ENCODE results near the gene SEMA5B.

Gene SEMA5B

GRCh38 chr3:122868322-122868721, 159.2 kb downstream of the SEMA5B start (continued):
- TF ChIP-seq ZBTB1 (tag by site-specific recombination; IDR thresholded peaks at IDR 0.05), result no peak

GRCh38 chr3:122864498-122864897, 163.1 kb downstream of the SEMA5B start:
- peaks cover 0 to 8% of the 10 kb centered on the region in 2 experiments; a peak in 1 of 3 replicates for H3K36me3 ChIP-seq (ENCODE audit: control insufficient read depth in 2 of 2, insufficient read depth in 1 of 2, low read length in 2 of 2)
- TF ChIP-seq ZNF624 (tag by site-specific recombination; IDR thresholded peaks at IDR 0.05) (no peak), ZNF423 (tag by site-specific recombination; IDR thresholded peaks at IDR 0.05) (no peak), ZNF2 (tag by site-specific recombination; IDR thresholded peaks at IDR 0.05) (no peak), ZNF184 (tag by site-specific recombination; IDR thresholded peaks at IDR 0.05) (no peak), ZNF776 (tag by site-specific recombination; IDR thresholded peaks at IDR 0.05; ENCODE audit: borderline replicate concordance) (no peak), TRIM28 (IDR thresholded peaks at IDR 0.05; ENCODE audit: borderline replicate concordance, low read length) (no peak), ZNF174 (tag by site-specific recombination; IDR thresholded peaks at IDR 0.05) (no peak), ZNF701 (tag by site-specific recombination; IDR thresholded peaks at IDR 0.05) (no peak), ZNF549 (tag by site-specific recombination; IDR thresholded peaks at IDR 0.05) (no peak), ZNF555 (tag by site-specific recombination; conservative IDR thresholded peaks at IDR 0.05) (no peak), ZBTB1 (tag by site-specific recombination; IDR thresholded peaks at IDR 0.05) (no peak), ZNF366 (tag by site-specific recombination; conservative IDR thresholded peaks at IDR 0.05) (no peak), BCL11A (tag by site-specific recombination; IDR thresholded peaks at IDR 0.05; ENCODE audit: low read depth) (no peak), ZNF266 (tag by site-specific recombination; IDR thresholded peaks at IDR 0.05; ENCODE audit: low read depth) (no peak), ZNF449 (tag by site-specific recombination; IDR thresholded peaks at IDR 0.05) (no peak), FEZF1 (tag by site-specific recombination; IDR thresholded peaks at IDR 0.05) (no peak), ZNF843 (tag by site-specific recombination; IDR thresholded peaks at IDR 0.05) (no peak), ZSCAN4 (tag by site-specific recombination; IDR thresholded peaks at IDR 0.05) (no peak), ZNF670 (tag by site-specific recombination; IDR thresholded peaks at IDR 0.05; ENCODE audit: low read depth) (no peak)
- no peaks in the 10 kb centered on the region for H3K4me1 ChIP-seq (ENCODE audit: control insufficient read depth, insufficient read depth, low read length)
- POLR2A ChIA-PET, result no interaction called here
- no peak overlapping the region for H3K4me3 ChIP-seq (ENCODE audit: low read depth, low read length)
- H3K27ac ChIP-seq (ENCODE audit: extremely low read depth, low read depth, low read length), result no peak overlapping the region
- CTCF ChIA-PET, result interaction anchor here (1.0 kb wide), 1 partner anchor 9 kb away, joined by 3 read pairs; no protein-coding TSS in a partner anchor
- H3K9me3 ChIP-seq (ENCODE audit: control insufficient read depth, insufficient read depth, low read depth, low read length), result no peaks in the 10 kb centered on the region

GRCh38 chr3:122862381-122862780, 165.2 kb downstream of the SEMA5B start:
- POLR2A ChIA-PET, result no interaction called here
- Histone ChIP-seq H3K27ac (ENCODE audit: extremely low read depth, low read depth, low read length) (no peak overlapping the region), H3K4me1 (ENCODE audit: control insufficient read depth, insufficient read depth, low read length) (no peaks in the 10 kb centered on the region), H3K36me3 (ENCODE audit: control insufficient read depth in 2 of 2, insufficient read depth in 1 of 2, low read length in 2 of 2) (peaks cover 0 to 8% of the 10 kb centered on the region in 2 experiments; a peak in 1 of 3 replicates), H3K4me3 (ENCODE audit: low read depth, low read length) (no peak overlapping the region), H3K9me3 (ENCODE audit: control insufficient read depth, insufficient read depth, low read depth, low read length) (no peaks in the 10 kb centered on the region)
- TF ChIP-seq ZNF677 (tag by site-specific recombination; IDR thresholded peaks at IDR 0.05) (no peak), ZBTB48 (tag by site-specific recombination; IDR thresholded peaks at IDR 0.05) (no peak), PRDM4 (tag by site-specific recombination; IDR thresholded peaks at IDR 0.05) (no peak), FEZF1 (tag by site-specific recombination; IDR thresholded peaks at IDR 0.05) (no peak), ZNF26 (tag by site-specific recombination; IDR thresholded peaks at IDR 0.05) (no peak), YY2 (tag by site-specific recombination; IDR thresholded peaks at IDR 0.05) (no peak), SP2 (tag by site-specific recombination; IDR thresholded peaks at IDR 0.05) (no peak), GLIS1 (tag by site-specific recombination; IDR thresholded peaks at IDR 0.05) (no peak), ZNF626 (tag by site-specific recombination; IDR thresholded peaks at IDR 0.05) (no peak), ZNF596 (tag by site-specific recombination; IDR thresholded peaks at IDR 0.05) (no peak)
- CTCF ChIA-PET, result no interaction called here

Data from HEK293 (cell line).